ENCODE results near the gene DENND6B. TPM values are rescaled to one million over a fixed set of nuclear protein-coding genes. Genes with fewer than 3 reads are reported as not detected.

Gene DENND6B
- polyA plus RNA-seq, 1 donor from 2014 or later: 51.0 TPM

GRCh38 chr22:50284479-50284878 is 42.3 kb downstream of the DENND6B start:
- Histone ChIP-seq H3K27me3 (ENCODE audit: insufficient read depth, low read depth, low read length) (no peaks in the 10 kb centered on the region), H4K20me1 (ENCODE audit: insufficient read depth) (no peaks in the 10 kb centered on the region), H3K4me2 (ENCODE audit: low read length) (no peak overlapping the region), H3K36me3 (ENCODE audit: insufficient read depth, low read length) (no peaks in the 10 kb centered on the region), H3K9me2 (ENCODE audit: insufficient read depth, low read length) (no peaks in the 10 kb centered on the region), H3F3A (ENCODE audit: insufficient read depth, low read length, poor library complexity, severe bottlenecking) (no peaks in the 10 kb centered on the region), H2AFZ (ENCODE audit: low read depth, low read length) (no peak overlapping the region), H3K9ac (ENCODE audit: low read length) (no peak overlapping the region), H3K9me3 (ENCODE audit: low read length) (no peaks in the 10 kb centered on the region), H3K4me3 (ENCODE audit: low read length) (no peak overlapping the region), H3K79me2 (replicated peaks; ENCODE audit: insufficient read depth, low read length) (peaks cover 3% of the 10 kb centered on the region), H3K27ac (ENCODE audit: low read length) (no peak overlapping the region)
- TF ChIP-seq EZH2 (IDR thresholded peaks at IDR 0.05; ENCODE audit: borderline replicate concordance, insufficient read depth, low read length, poor library complexity, severe bottlenecking) (no peak), REST (IDR thresholded peaks at IDR 0.05; ENCODE audit: borderline replicate concordance) (no peak), MXI1 (conservative IDR thresholded peaks at IDR 0.05; ENCODE audit: poor library complexity, severe bottlenecking) (no peak), TAF1 (IDR thresholded peaks at IDR 0.05; ENCODE audit: low read depth) (no peak), POLR2AphosphoS5 (IDR thresholded peaks at IDR 0.05) (no peak), CTCF (IDR thresholded peaks at IDR 0.05; ENCODE audit: poor library complexity, severe bottlenecking) (no peak), RAD21 (conservative IDR thresholded peaks at IDR 0.05) (no peak), EP300 (conservative IDR thresholded peaks at IDR 0.05; ENCODE audit: poor library complexity, severe bottlenecking) (no peak), SMC3 (conservative IDR thresholded peaks at IDR 0.05; ENCODE audit: poor library complexity) (no peak)

- Histone ChIP-seq H3K9me3 (ENCODE audit: low read length) (no peaks in the 10 kb centered on the region), H2AFZ (ENCODE audit: low read depth, low read length) (no peak overlapping the region), H3K79me2 (replicated peaks; ENCODE audit: insufficient read depth, low read length) (peaks cover 3% of the 10 kb centered on the region), H3K27ac (ENCODE audit: low read length) (no peak overlapping the region), H3K27me3 (ENCODE audit: insufficient read depth, low read depth, low read length) (no peaks in the 10 kb centered on the region), H4K20me1 (ENCODE audit: insufficient read depth) (no peaks in the 10 kb centered on the region), H3K9me2 (ENCODE audit: insufficient read depth, low read length) (no peaks in the 10 kb centered on the region), H3K4me3 (ENCODE audit: low read length) (no peak overlapping the region), H3K4me2 (ENCODE audit: low read length) (no peak overlapping the region), H3K9ac (ENCODE audit: low read length) (no peak overlapping the region), H3F3A (ENCODE audit: insufficient read depth, low read length, poor library complexity, severe bottlenecking) (no peaks in the 10 kb centered on the region), H3K36me3 (ENCODE audit: insufficient read depth, low read length) (no peaks in the 10 kb centered on the region)
- TF ChIP-seq REST (IDR thresholded peaks at IDR 0.05; ENCODE audit: borderline replicate concordance) (no peak), SMC3 (conservative IDR thresholded peaks at IDR 0.05; ENCODE audit: poor library complexity) (no peak), TAF1 (IDR thresholded peaks at IDR 0.05; ENCODE audit: low read depth) (no peak), POLR2AphosphoS5 (IDR thresholded peaks at IDR 0.05) (no peak), MXI1 (conservative IDR thresholded peaks at IDR 0.05; ENCODE audit: poor library complexity, severe bottlenecking) (no peak), CTCF (IDR thresholded peaks at IDR 0.05; ENCODE audit: poor library complexity, severe bottlenecking) (no peak), EZH2 (IDR thresholded peaks at IDR 0.05; ENCODE audit: borderline replicate concordance, insufficient read depth, low read length, poor library complexity, severe bottlenecking) (no peak), RAD21 (conservative IDR thresholded peaks at IDR 0.05) (no peak), EP300 (conservative IDR thresholded peaks at IDR 0.05; ENCODE audit: poor library complexity, severe bottlenecking) (no peak)
Measured at GRCh38 chr22:50283821-50284220, 43.0 kb downstream of the DENND6B start.
